ENCODE measurements around the gene KIF1C. TPM values are rescaled to one million over a fixed set of nuclear protein-coding genes. Genes with fewer than 3 reads are reported as not detected.

KIF1C gene
- total RNA-seq, 1 experiment from 2014 or later = 121 TPM

DNA sequence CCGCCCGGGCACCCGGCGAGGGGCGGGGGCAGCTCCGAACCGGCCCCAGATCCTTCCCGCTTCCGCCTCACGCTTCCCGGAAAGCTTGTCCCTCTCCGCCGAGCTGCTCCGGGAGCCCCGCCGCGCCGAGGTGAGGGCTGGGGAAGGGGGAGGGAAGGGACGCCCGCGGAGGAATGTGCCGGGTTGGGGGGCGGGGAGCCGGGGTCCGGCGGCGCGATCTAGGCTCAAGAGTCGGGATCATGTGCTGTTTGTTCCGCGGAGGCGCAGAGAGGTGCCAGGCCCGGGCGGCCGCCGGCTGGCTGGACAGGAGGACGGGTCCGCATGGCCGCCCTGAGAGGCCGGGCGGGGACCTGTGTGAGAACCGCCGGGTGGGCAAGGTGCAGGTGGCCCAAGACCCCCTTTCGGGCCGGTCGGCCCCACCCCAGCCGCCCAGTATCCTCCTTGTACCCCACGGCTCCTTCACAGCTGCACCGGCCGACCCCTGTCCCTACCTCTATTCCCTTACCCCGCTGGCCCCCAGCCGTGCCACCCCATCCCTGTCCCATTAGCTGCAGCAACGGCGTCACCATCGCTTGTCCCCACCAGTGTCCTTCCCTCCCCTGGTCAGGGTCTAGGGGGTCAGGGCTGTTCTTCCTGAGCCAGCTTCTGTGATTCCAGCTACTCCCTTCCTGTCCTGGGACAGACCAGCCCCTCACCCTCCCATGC lies 429 bp downstream of the KIF1C start:
- peak overlapping the region; percentile 92 to 95 for H3K4me3 ChIP-seq (replicated peaks in 1 of 2; ENCODE audit: low read depth in 1 of 2, low read length in 2 of 2)
- H3K27ac ChIP-seq (ENCODE audit: low read depth, low read length) = peak overlapping the region; percentile 93
- peak; percentile 40 for ATAC-seq
- peaks cover 16 to 27% of the 10 kb centered on the region in 2 experiments for H3K4me1 ChIP-seq (ENCODE audit: control insufficient read depth in 1 of 2, insufficient read depth in 2 of 2, low read length in 2 of 2)
- peak overlapping the region; percentile 90 for H3K9ac ChIP-seq (ENCODE audit: low read length)
- peaks cover 34% of the 10 kb centered on the region for H3K79me2 ChIP-seq (ENCODE audit: insufficient read depth, low read length)
- intact Hi-C loops (cut with micrococcal nuclease) = no loop called here
- RAD21 ChIA-PET (ENCODE audit: low non-redundant PET in 1 of 2, low total read pairs in 2 of 2, uncharacterized antibody in 2 of 2, unreplicated experiment in 2 of 2) = interaction anchor here in 1 of 2 experiments (0.6 kb wide), 1 partner anchor 25 kb away, joined by 4 read pairs; no protein-coding TSS in a partner anchor
- POLR2A ChIA-PET = interaction anchor here (2.4 kb wide), 1 partner anchor 11 kb away, joined by 16 read pairs; the partner anchor contains the start of gene CAMTA2
- H3K36me3 ChIP-seq (ENCODE audit: control insufficient read depth in 1 of 2, insufficient read depth in 2 of 2, low read length in 2 of 2) = peaks cover 15 to 16% of the 10 kb centered on the region in 2 experiments
- no peaks in the 10 kb centered on the region for H3K27me3 ChIP-seq (ENCODE audit: insufficient read depth, low read length)
- CTCF ChIA-PET = no interaction called here
- peak overlapping the region; percentile 99 for H3K4me2 ChIP-seq (ENCODE audit: low read length)
- H3K9me2 ChIP-seq (ENCODE audit: insufficient read depth) = no peaks in the 10 kb centered on the region
- DNase-seq (ENCODE audit: low read depth, low spot score) = no peak
- H2AFZ ChIP-seq (ENCODE audit: low read depth, low read length, poor library complexity, severe bottlenecking) = no peak overlapping the region
- BruUV-seq (replicated peaks) = no TSS peak
- no peaks in the 10 kb centered on the region for H4K20me1 ChIP-seq (ENCODE audit: insufficient read depth)
- no peaks in the 10 kb centered on the region for H3K9me3 ChIP-seq (ENCODE audit: control insufficient read depth in 1 of 2, insufficient read depth in 1 of 2, low read depth in 1 of 2, low read length in 2 of 2)
- 0 out of 2 replicates have a peak, but pooled peaks have one; percentile 1 for TF ChIP-seq POLR2AphosphoS5 (IDR thresholded peaks at IDR 0.05; ENCODE audit: low read depth, low read length)
- TF ChIP-seq SIN3A (IDR thresholded peaks at IDR 0.05; ENCODE audit: low read depth) = peak; percentile 41; the same call in 1 of the 2 replicates
- no peak for TF ChIP-seq SRF (IDR thresholded peaks at IDR 0.05; ENCODE audit: low read depth)
- no peak for TF ChIP-seq EZH2 (IDR thresholded peaks at IDR 0.05)
- no peak for TF ChIP-seq CBX3 (IDR thresholded peaks at IDR 0.05; ENCODE audit: low read depth)
- no peak for TF ChIP-seq REST (IDR thresholded peaks at IDR 0.05; ENCODE audit: low read depth)
- TF ChIP-seq RAD21 (IDR thresholded peaks at IDR 0.05; ENCODE audit: low read depth) = no peak
- no peak for TF ChIP-seq JUND (IDR thresholded peaks at IDR 0.05)
- no peak for TF ChIP-seq CEBPB (IDR thresholded peaks at IDR 0.05; ENCODE audit: low read depth)
- TF ChIP-seq ELF1 (IDR thresholded peaks at IDR 0.05; ENCODE audit: borderline replicate concordance, low read depth) = no peak
- 0 out of 2 replicates have a peak, but pooled peaks have one; percentile 7 for TF ChIP-seq ZFX (IDR thresholded peaks at IDR 0.05)
- no peak for TF ChIP-seq POLR2A (IDR thresholded peaks at IDR 0.05; ENCODE audit: borderline replicate concordance, extremely low read depth, insufficient read depth, insufficient read length)
- no peak for TF ChIP-seq ATF3 (IDR thresholded peaks at IDR 0.05)
- TF ChIP-seq YY1 (IDR thresholded peaks at IDR 0.05; ENCODE audit: extremely low read depth, insufficient replicate concordance, low read depth, low read length) = no peak
- TF ChIP-seq, protein P1, sequence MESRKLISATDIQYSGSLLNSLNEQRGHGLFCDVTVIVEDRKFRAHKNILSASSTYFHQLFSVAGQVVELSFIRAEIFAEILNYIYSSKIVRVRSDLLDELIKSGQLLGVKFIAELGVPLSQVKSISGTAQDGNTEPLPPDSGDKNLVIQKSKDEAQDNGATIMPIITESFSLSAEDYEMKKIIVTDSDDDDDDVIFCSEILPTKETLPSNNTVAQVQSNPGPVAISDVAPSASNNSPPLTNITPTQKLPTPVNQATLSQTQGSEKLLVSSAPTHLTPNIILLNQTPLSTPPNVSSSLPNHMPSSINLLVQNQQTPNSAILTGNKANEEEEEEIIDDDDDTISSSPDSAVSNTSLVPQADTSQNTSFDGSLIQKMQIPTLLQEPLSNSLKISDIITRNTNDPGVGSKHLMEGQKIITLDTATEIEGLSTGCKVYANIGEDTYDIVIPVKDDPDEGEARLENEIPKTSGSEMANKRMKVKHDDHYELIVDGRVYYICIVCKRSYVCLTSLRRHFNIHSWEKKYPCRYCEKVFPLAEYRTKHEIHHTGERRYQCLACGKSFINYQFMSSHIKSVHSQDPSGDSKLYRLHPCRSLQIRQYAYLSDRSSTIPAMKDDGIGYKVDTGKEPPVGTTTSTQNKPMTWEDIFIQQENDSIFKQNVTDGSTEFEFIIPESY (IDR thresholded peaks at IDR 0.05; ENCODE audit: extremely low read depth, insufficient replicate concordance, low read length) = no peak
- TF ChIP-seq SP1 (IDR thresholded peaks at IDR 0.05; ENCODE audit: low read depth) = no peak
- no peak for TF ChIP-seq EGR1 (IDR thresholded peaks at IDR 0.05; ENCODE audit: low read depth)
- TF ChIP-seq FOSL1 (IDR thresholded peaks at IDR 0.05; ENCODE audit: low read depth) = no peak
- no peak for TF ChIP-seq EZH2phosphoT487 (IDR thresholded peaks at IDR 0.05; ENCODE audit: borderline replicate concordance)
- TF ChIP-seq ZNF274 (IDR thresholded peaks at IDR 0.05; ENCODE audit: low read depth, low read length) = no peak
- TF ChIP-seq, protein P2, sequence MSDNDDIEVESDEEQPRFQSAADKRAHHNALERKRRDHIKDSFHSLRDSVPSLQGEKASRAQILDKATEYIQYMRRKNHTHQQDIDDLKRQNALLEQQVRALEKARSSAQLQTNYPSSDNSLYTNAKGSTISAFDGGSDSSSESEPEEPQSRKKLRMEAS (IDR thresholded peaks at IDR 0.05) = no peak
